ENCODE data around the gene CHEK2.
A peak's percentile ranks its signal among the peaks of the same experiment; 100 is the strongest.
"Not testable (repeated sequence)": the region's sequence is repeated elsewhere in the genome, so short reads cannot be mapped to it uniquely, and the experiment has no call there.

Gene CHEK2

DNA sequence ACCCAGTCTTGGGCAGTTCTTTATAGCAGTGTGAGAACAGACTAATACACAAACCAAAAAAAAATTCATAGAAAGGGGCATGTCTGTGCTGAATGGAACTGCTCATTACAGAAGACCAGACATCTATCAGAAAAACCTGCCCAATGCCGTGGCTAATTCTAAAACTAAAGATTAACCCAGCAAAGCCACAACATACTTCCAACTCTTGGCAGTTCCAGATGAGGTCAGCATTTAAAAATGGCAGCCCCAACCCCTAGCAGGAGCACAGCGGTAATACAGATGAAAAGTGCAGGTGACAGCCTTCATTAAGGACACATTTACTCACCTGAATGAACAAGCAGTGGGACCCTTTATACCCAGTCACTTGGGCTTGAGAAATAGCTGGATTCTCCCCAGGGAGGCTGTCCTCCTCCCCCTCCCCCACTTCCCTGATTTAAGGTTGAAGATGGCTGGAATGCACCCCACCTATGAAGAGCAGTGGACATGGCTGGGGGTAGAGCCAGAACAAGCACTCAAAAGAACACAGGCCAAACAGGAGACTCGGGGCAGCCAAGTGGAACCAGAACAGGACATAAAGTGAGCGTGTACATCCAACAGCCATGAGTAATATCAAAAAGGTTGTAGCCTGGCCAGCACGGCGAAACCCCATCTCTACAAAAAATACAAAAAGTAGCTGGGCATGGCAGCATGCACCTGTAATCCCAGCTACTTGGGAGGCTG lies 48.4 kb downstream of the CHEK2 start:
- not testable (repeated sequence) for H2AFZ ChIP-seq (ENCODE audit: low read length, unreplicated experiment); H3K27me3 ChIP-seq (ENCODE audit: insufficient read depth, low read length); H3K4me3 ChIP-seq (ENCODE audit: low read depth, low read length); H3K4me1 ChIP-seq (ENCODE audit: control insufficient read depth, insufficient read depth, low read length, unreplicated experiment); H3K27ac ChIP-seq (ENCODE audit: low read depth, low read length); H3K36me3 ChIP-seq (ENCODE audit: insufficient read depth, low read length); H3K79me2 ChIP-seq (ENCODE audit: control insufficient read depth, insufficient read depth, low read length, unreplicated experiment)

DNA sequence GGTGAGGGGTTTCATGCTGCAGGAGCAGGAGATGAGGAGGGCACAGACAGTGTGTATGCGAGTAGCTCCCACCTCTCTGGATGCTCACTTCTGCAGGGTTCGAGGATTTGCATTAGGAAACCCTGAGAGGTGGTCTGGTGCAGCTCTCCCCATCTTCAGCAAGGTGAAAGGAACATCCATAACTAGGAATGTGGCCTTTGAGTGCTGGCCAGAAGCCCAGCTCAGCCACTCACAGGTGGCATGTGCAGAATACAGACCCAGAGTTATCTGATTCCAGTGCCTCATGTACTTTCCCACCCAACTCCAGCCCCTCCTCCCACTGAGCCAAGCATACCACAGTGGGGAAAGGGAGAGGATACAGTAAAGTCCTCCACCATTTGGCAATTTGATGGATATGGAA lies 51.8 kb downstream of the CHEK2 start:
- not testable (repeated sequence) for H2AFZ ChIP-seq (ENCODE audit: low read length, unreplicated experiment); H3K79me2 ChIP-seq (ENCODE audit: control insufficient read depth, insufficient read depth, low read length, unreplicated experiment); H3K27me3 ChIP-seq (ENCODE audit: insufficient read depth, low read length)

DNA sequence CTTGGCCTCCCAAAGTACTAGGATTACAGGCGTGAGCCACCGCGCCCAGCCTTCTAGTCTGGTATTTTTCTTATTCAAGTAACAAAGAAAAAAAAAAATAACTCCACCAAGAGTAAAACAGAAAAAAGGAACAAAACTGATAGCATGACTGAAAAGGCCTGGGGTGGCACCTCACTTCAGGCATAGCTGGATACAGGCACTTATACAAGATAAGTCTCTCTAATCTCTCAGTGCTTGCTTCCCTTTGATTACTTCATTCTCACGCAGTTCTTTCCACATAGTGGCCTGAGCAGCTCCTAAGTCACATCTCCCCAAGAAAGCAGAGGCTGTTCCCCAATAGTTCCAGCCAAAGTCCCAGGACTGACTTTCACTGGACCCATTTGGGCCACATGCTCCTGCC lies 58.7 kb downstream of the CHEK2 start:
- not testable (repeated sequence) for H3K27me3 ChIP-seq (ENCODE audit: insufficient read depth, low read length); H2AFZ ChIP-seq (ENCODE audit: low read length, unreplicated experiment); H3K4me1 ChIP-seq (ENCODE audit: control insufficient read depth, insufficient read depth, low read length, unreplicated experiment); H3K27ac ChIP-seq (ENCODE audit: low read depth, low read length); H3K4me3 ChIP-seq (ENCODE audit: low read depth, low read length); H3K79me2 ChIP-seq (ENCODE audit: control insufficient read depth, insufficient read depth, low read length, unreplicated experiment); H3K36me3 ChIP-seq (ENCODE audit: insufficient read depth, low read length)

More for the DNA sequence above, 51.8 kb downstream of the CHEK2 start:
- H3K36me3 ChIP-seq (ENCODE audit: insufficient read depth, low read length); H3K4me3 ChIP-seq (ENCODE audit: low read depth, low read length); H3K27ac ChIP-seq (ENCODE audit: low read depth, low read length); H3K4me1 ChIP-seq (ENCODE audit: control insufficient read depth, insufficient read depth, low read length, unreplicated experiment): not testable (repeated sequence)

DNA sequence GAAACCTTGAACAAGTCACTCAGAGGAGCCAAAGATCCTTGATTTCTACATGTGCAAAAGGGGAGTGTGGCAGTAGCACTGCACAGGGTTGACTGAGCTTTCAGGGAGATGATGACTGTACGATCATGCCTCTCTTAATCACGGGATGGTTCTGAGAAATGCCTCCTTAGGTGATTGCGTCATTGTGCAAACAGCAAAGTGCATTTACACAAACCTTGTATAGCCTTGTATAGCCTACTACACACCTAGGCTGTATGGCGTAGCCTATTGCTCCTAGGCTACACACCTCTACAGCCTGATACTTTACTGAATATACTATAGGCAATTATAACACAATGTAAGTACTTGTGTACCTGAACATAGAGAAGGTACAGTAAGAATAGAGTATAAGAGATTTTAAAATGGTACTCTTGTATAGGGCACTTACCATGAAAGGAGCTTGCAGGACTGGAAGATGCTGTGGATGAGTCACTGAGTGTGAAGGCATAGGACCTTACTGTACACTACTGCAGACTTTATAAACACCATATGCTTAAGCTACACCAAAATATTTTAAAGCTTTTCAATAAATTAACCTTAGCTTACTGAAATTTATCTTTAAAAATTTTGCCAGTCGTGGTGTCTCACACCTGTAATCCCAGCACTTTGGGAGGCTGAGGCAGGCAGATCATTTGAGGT lies 60.7 kb downstream of the CHEK2 start:
- not testable (repeated sequence) for H3K27me3 ChIP-seq (ENCODE audit: insufficient read depth, low read length); H3K27ac ChIP-seq (ENCODE audit: low read depth, low read length); H3K4me1 ChIP-seq (ENCODE audit: control insufficient read depth, insufficient read depth, low read length, unreplicated experiment); H3K36me3 ChIP-seq (ENCODE audit: insufficient read depth, low read length); H3K79me2 ChIP-seq (ENCODE audit: control insufficient read depth, insufficient read depth, low read length, unreplicated experiment); H2AFZ ChIP-seq (ENCODE audit: low read length, unreplicated experiment); H3K4me3 ChIP-seq (ENCODE audit: low read depth, low read length)

DNA sequence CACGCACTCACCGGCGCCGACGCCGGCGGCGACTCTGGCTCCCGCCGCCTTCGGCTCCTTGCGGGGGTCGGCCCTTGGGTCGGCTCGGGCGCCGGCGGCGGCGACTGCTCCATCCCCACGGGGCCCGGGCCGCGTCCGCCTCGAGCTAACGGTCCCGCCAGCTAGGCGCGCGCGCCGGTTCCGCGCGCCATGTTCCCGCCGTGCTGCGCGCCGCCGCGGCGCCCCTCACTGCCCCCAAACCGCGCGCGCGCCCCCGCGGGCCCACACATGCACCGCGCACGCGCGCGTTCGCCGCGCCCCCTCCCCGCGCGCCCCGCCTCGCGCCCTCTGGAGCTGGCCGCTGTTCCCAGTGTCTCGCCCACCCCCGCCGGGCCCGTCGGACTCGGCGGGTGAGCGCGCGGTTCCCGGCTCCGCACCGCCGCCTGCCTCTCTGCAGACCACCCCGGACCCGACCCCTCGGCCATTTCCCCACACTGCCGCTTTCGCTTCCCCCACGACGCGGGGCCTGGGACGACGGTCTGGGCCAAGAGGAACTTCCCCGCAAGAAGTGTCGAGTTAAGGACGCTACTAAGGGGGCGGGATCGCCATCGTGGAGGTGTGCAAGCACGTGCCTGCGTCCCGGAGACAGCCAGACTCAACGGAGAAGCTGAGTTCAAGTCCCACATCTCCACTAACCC lies 61.9 kb downstream of the CHEK2 start, which contains the start of gene TTC28:
Gene TTC28, minus strand, starts transcription at position 230 of the 677 bp plus-strand sequence. Its CDS starts 117 bp downstream, at position 113.
- H3K27me3 ChIP-seq (ENCODE audit: insufficient read depth, low read length); H3K27ac ChIP-seq (ENCODE audit: low read depth, low read length); H3K79me2 ChIP-seq (ENCODE audit: control insufficient read depth, insufficient read depth, low read length, unreplicated experiment); H3K36me3 ChIP-seq (ENCODE audit: insufficient read depth, low read length); H3K4me1 ChIP-seq (ENCODE audit: control insufficient read depth, insufficient read depth, low read length, unreplicated experiment): not testable (repeated sequence)
- Histone ChIP-seq H2AFZ (ENCODE audit: low read length, unreplicated experiment) (peak within 1 kb of the TSS; percentile 81), H3K4me3 (ENCODE audit: low read depth, low read length) (peak within 1 kb of the TSS; percentile 86)

DNA sequence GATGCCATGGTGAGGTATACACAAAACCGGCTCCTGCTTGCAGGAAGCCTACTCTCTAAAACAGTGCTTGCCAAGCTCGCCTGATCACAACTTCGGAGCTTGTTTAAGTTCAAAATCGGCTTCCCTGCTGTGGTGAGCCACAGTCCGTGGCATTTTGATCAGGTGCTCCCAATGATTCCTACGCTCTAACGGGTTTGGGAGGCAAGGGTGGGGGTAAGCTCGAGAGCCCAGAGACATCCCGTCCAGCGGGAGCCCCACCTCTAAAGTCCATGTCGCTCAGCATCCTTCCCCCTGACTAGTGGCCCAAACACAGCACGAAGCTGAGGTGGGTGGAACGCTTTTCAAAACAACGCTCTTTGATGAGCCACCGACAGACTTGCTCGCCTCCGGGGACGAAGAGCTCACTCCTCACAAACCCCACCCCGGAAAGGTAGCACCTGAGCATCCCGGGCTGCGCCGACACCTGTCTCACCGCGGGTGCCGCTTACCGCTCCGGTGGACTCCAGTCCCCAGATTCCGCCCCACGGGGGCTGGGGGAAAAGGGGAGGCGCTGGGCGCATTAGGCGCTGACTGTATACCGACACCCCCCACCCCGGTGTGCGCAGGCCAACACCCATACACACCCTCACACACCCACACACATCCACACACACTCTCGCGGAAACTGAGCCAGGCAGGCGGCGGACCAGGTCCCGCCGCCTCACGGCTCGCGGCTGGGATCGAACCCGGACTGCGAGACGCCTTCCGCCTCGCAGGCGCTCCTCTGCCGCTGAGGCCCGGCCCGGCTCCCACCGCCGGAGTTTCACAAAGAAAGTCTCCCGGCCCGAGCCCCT lies 62.6 kb downstream of the CHEK2 start:
- H3K36me3 ChIP-seq (ENCODE audit: insufficient read depth, low read length); H3K27me3 ChIP-seq (ENCODE audit: insufficient read depth, low read length); H3K4me1 ChIP-seq (ENCODE audit: control insufficient read depth, insufficient read depth, low read length, unreplicated experiment); H3K27ac ChIP-seq (ENCODE audit: low read depth, low read length); H3K79me2 ChIP-seq (ENCODE audit: control insufficient read depth, insufficient read depth, low read length, unreplicated experiment): not testable (repeated sequence)
- Histone ChIP-seq H3K4me3 (ENCODE audit: low read depth, low read length) (peak overlapping the region; percentile 86), H2AFZ (ENCODE audit: low read length, unreplicated experiment) (peak overlapping the region; percentile 81)

DNA sequence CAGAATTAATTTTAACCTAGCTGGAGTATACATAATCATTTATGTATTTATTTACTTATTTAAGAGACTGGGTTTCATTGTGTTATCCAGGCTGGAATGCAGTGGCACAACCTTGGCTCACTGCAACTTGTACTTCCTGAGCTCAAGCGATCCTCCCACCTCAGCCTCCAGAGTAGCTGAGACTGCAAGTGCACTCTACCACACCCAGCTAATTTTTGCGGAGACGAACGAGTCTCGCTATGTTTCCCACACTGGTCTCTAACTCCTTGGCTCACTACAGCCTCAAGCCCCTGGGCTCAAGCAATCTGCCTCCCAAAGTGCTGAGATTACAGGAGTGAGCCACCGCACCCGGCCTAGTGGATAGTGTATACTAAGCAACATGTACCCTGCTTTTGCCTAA lies 63.5 kb downstream of the CHEK2 start:
- not testable (repeated sequence) for H3K79me2 ChIP-seq (ENCODE audit: control insufficient read depth, insufficient read depth, low read length, unreplicated experiment); H3K27ac ChIP-seq (ENCODE audit: low read depth, low read length); H3K4me3 ChIP-seq (ENCODE audit: low read depth, low read length); H3K36me3 ChIP-seq (ENCODE audit: insufficient read depth, low read length); H2AFZ ChIP-seq (ENCODE audit: low read length, unreplicated experiment); H3K27me3 ChIP-seq (ENCODE audit: insufficient read depth, low read length); H3K4me1 ChIP-seq (ENCODE audit: control insufficient read depth, insufficient read depth, low read length, unreplicated experiment)

DNA sequence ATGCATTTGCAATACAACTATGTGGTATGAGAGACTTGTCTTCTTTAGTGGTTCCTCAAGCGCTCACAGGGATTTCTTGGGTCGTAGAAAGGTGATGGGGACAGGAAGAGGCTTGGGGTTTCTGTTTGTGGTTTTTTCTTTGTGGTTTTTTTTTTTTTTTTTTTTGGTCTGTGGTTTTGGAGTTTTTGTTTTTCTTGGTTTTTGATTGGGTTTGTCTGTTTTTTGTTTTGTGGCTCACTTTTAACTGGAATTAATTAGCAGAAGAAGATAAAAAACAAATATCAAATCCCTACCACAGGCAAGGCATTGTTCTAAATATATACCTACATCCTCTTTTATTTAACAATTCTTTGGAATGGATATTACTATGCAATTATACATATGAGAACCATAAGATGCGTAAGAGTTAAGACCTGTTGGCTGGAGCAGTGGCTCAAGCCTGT lies 67.5 kb downstream of the CHEK2 start:
- no peak overlapping the region for H2AFZ ChIP-seq (ENCODE audit: low read length, unreplicated experiment)
- H3K79me2 ChIP-seq (ENCODE audit: control insufficient read depth, insufficient read depth, low read length, unreplicated experiment), result peaks cover 4% of the 10 kb centered on the region

DNA sequence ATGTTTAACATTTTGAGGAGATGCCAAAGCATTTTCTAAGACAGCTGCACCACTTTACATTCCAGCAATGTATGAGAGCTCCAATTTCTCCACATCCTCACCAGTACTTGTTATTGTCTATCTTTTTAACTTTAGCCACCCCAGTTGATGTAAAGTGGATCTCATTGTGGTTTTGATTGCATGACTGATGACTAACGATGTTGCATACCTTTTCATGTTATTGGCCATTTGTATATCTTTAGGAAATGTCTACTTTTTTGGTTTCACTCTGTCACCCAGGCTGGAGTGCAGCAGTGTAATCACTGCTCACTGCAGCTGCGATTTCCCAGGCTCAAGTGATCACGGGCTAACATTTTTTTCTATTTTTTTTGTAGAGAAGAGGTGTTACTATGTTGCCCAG lies 70.9 kb downstream of the CHEK2 start:
- peaks cover 4% of the 10 kb centered on the region for H3K79me2 ChIP-seq (ENCODE audit: control insufficient read depth, insufficient read depth, low read length, unreplicated experiment)
- H3K4me1 ChIP-seq (ENCODE audit: control insufficient read depth, insufficient read depth, low read length, unreplicated experiment), result peaks cover 6% of the 10 kb centered on the region
- no peak overlapping the region for H3K27ac ChIP-seq (ENCODE audit: low read depth, low read length)
- H3K4me3 ChIP-seq (ENCODE audit: low read depth, low read length), result no peak overlapping the region
- no peaks in the 10 kb centered on the region for H3K36me3 ChIP-seq (ENCODE audit: insufficient read depth, low read length)
- no peaks in the 10 kb centered on the region for H3K27me3 ChIP-seq (ENCODE audit: insufficient read depth, low read length)
- no peak overlapping the region for H2AFZ ChIP-seq (ENCODE audit: low read length, unreplicated experiment)

More for the DNA sequence above, 67.5 kb downstream of the CHEK2 start:
- H3K27me3 ChIP-seq (ENCODE audit: insufficient read depth, low read length), result no peaks in the 10 kb centered on the region
- H3K4me1 ChIP-seq (ENCODE audit: control insufficient read depth, insufficient read depth, low read length, unreplicated experiment), result peaks cover 6% of the 10 kb centered on the region
- no peak overlapping the region for H3K27ac ChIP-seq (ENCODE audit: low read depth, low read length)
- no peak overlapping the region for H3K4me3 ChIP-seq (ENCODE audit: low read depth, low read length)
- H3K36me3 ChIP-seq (ENCODE audit: insufficient read depth, low read length), result no peaks in the 10 kb centered on the region

DNA sequence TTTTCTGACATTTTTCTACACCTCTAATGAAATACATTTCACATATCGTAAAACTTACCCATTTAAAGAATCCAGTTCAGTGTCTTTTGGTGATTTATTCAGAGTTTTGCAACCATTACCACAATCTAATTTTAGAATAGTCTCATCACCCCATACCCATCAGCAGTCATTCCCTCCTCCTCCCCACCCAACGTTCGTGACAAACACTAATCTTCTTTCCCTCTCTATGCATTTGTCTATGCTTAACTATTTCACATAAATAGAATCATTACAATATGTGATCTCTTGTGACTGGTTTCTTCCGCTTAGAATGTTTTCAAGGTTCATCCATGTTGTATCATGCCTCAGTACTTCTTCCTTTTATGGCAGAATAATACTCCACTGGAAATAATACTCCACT lies 71.5 kb downstream of the CHEK2 start:
- H3K4me3 ChIP-seq (ENCODE audit: low read depth, low read length), result no peak overlapping the region
- no peaks in the 10 kb centered on the region for H3K36me3 ChIP-seq (ENCODE audit: insufficient read depth, low read length)
- no peaks in the 10 kb centered on the region for H3K27me3 ChIP-seq (ENCODE audit: insufficient read depth, low read length)
- peaks cover 1% of the 10 kb centered on the region for H3K79me2 ChIP-seq (ENCODE audit: control insufficient read depth, insufficient read depth, low read length, unreplicated experiment)
- no peak overlapping the region for H2AFZ ChIP-seq (ENCODE audit: low read length, unreplicated experiment)
- peaks cover 6% of the 10 kb centered on the region for H3K4me1 ChIP-seq (ENCODE audit: control insufficient read depth, insufficient read depth, low read length, unreplicated experiment)
- no peak overlapping the region for H3K27ac ChIP-seq (ENCODE audit: low read depth, low read length)
